K562 (cell line): ENCODE data around the gene ABCD3. TPM values are rescaled to one million over a fixed set of nuclear protein-coding genes. Genes with fewer than 3 reads are reported as not detected.

ENCODE experiments used
- ATAC-seq: fragments of 200-7000 bp; cut with Tn5 transposase; 3 replicates; pipeline ENCODE4 v1.9.1; 2020; ENCODE audit warnings: moderate library complexity
- BruUV-seq: library from RNA; stranded (reverse); fragments of 400-500 nt; replicated peaks from 2 replicates; lab custom pipeline; 2021; lab: Mats Ljungman, UMichigan
- CTCF ChIA-PET: fragments of 300-600 bp; formaldehyde crosslinking; extraction: SDS; loops from one replicate; lab custom pipeline; 2021; ENCODE audit warnings: low intra/inter-chr PET ratio; lab: Yijun Ruan, JAX
- POLR2A ChIA-PET: fragments of 300-600, 350-650 bp; sonication (Branson Sonifier 250); formaldehyde crosslinking; extraction: SDS; loops from one replicate; lab custom pipeline; 2021; ENCODE audit warnings: antibody characterized with exemption, inconsistent platforms; lab: Yijun Ruan, JAX
- DNase-seq, 4 experiments: peaks; one replicate each; pipeline versions ENCODE4 v3.0.0 to v3.0.0-alpha.2; 2011 to 2018; ENCODE audit warnings: low spot score in 3 of 4, mixed read lengths in 3 of 4; ENCODE audit errors: extremely low read depth in 1 of 4
- FAIRE-seq: peaks from 2 replicates; lab custom pipeline; 2011; peaks lifted over from hg19 to GRCh38; lab: Jason Lieb, UNC
- H2AFZ ChIP-seq: 2 replicates; pipeline ENCODE4 v1.6.0; 2011; ENCODE audit warnings: low read depth, low read length, control low read depth, inconsistent platforms
- H3K27ac ChIP-seq: fragments of 200-600 bp; 3 replicates; pipeline ENCODE4 v1.8.0; 2011; ENCODE audit warnings: low read depth, mild to moderate bottlenecking, control low read depth, inconsistent platforms, low read length, moderate library complexity, mixed read lengths; ENCODE audit errors: extremely low read depth
- H3K27me3 ChIP-seq, 2 experiments: fragments of 300-600 bp in 1 of 2; 2 replicates in 1 of 2; 3 replicates in 1 of 2; pipeline versions ENCODE4 v1.6.0 to v1.8.0; 2011; ENCODE audit warnings: inconsistent platforms in 2 of 2, low read length in 2 of 2, mild to moderate bottlenecking in 1 of 2, mixed read lengths in 1 of 2, moderate library complexity in 1 of 2; ENCODE audit not compliant: control insufficient read depth in 2 of 2, insufficient read depth in 2 of 2
- H3K36me3 ChIP-seq: fragments of 300-600 bp; 3 replicates; pipeline ENCODE4 v1.8.0; 2011; ENCODE audit warnings: mild to moderate bottlenecking, low read length, inconsistent platforms; ENCODE audit not compliant: control insufficient read depth, insufficient read depth
- H3K4me1 ChIP-seq, 2 experiments: fragments of 200-600 bp in 1 of 2; replicated peaks in 1 of 2; 2 replicates in 1 of 2; 3 replicates in 1 of 2; pipeline versions ENCODE4 v1.5.1 to v1.8.0; 2011; ENCODE audit warnings: inconsistent platforms in 2 of 2, low read length in 2 of 2, mild to moderate bottlenecking in 1 of 2, mixed read lengths in 1 of 2, moderate library complexity in 1 of 2; ENCODE audit not compliant: control insufficient read depth in 2 of 2, insufficient read depth in 2 of 2
- H3K4me2 ChIP-seq: 2 replicates; pipeline ENCODE4 v1.6.1; 2011; ENCODE audit warnings: low read length, control low read depth, inconsistent platforms, mixed read lengths; ENCODE audit not compliant: insufficient read depth
- H3K4me3 ChIP-seq: fragments of 200-600 bp; sonication (generic), shearing (Covaris generic); 2 replicates; pipeline ENCODE4 v1.5.1; 2016; ENCODE audit warnings: control low read depth, inconsistent platforms
- H3K79me2 ChIP-seq: fragments of 200-600 bp; 3 replicates; pipeline ENCODE4 v1.8.0; 2011; ENCODE audit warnings: low read length, inconsistent platforms; ENCODE audit not compliant: control insufficient read depth, insufficient read depth
- H3K9ac ChIP-seq, 2 experiments: 2 replicates each; pipeline versions ENCODE4 v1.6.0 to v1.6.1; 2011; ENCODE audit warnings: low read depth in 2 of 2, low read length in 2 of 2, control low read depth in 1 of 2, inconsistent platforms in 1 of 2, mild to moderate bottlenecking in 1 of 2, mixed read lengths in 1 of 2; ENCODE audit not compliant: insufficient read depth in 1 of 2
- H3K9me1 ChIP-seq: one replicate; pipeline ENCODE4 v1.6.0; 2011; ENCODE audit warnings: inconsistent platforms, mild to moderate bottlenecking, low read length, moderate library complexity; ENCODE audit not compliant: control insufficient read depth, insufficient read depth
- H3K9me3 ChIP-seq: replicated peaks from 2 replicates; pipeline ENCODE4 v1.5.1; 2011; ENCODE audit warnings: low read depth, low read length, inconsistent platforms; ENCODE audit not compliant: control insufficient read depth, insufficient read depth
- H4K20me1 ChIP-seq: replicated peaks from 2 replicates; pipeline ENCODE4 v1.6.1; 2011; ENCODE audit warnings: low read length, inconsistent platforms, mixed read lengths; ENCODE audit not compliant: control insufficient read depth, insufficient read depth
- CSDE1 ChIP-seq, 2 experiments: fragments of 450-650 bp; IDR thresholded peaks; 2 replicates each; pipeline ENCODE4 v1.6.1; 2016; ENCODE audit warnings: mild to moderate bottlenecking in 1 of 2
- CTCF ChIP-seq, 3 experiments: IDR thresholded peaks in 2 of 3; conservative IDR thresholded peaks in 1 of 3; 2 replicates each; pipeline ENCODE4 v1.5.1; 2011 to 2012; ENCODE audit warnings: low read length in 3 of 3, mild to moderate bottlenecking in 3 of 3, control low read depth in 2 of 3, improper control_type of control experiment in 1 of 3, inconsistent platforms in 1 of 3, low read depth in 1 of 3, mixed read lengths in 1 of 3, moderate library complexity in 1 of 3; ENCODE audit not compliant: insufficient read depth in 2 of 3
- ESRRB ChIP-seq: fragments of 250-450 bp; sonication (Bioruptor Pico); IDR thresholded peaks from 2 replicates; pipeline ENCODE4 v1.5.0; 2020; ENCODE audit warnings: mild to moderate bottlenecking, moderate library complexity, borderline replicate concordance
- HOXB6 ChIP-seq: fragments of 250-450 bp; sonication (Bioruptor Pico); IDR thresholded peaks from 2 replicates; pipeline ENCODE4 v1.5.1; 2022; ENCODE audit warnings: mild to moderate bottlenecking, borderline replicate concordance
- SMC3 ChIP-seq: conservative IDR thresholded peaks from 2 replicates; pipeline ENCODE4 v1.6.1; 2011; ENCODE audit warnings: low read depth, low read length, improper control_type of control experiment; ENCODE audit not compliant: insufficient read depth
- SRF ChIP-seq, 2 experiments: fragments of 250-450, 450-650 bp in 1 of 2; sonication (Bioruptor Pico) in 1 of 2; sonication (generic) in 1 of 2; formaldehyde crosslinking; IDR thresholded peaks; 2 replicates each; pipeline versions ENCODE4 v1.5.0 to v1.5.1; 2020 to 2022; ENCODE audit warnings: mild to moderate bottlenecking in 1 of 2, missing genetic modification reagents in 1 of 2
- ZBTB8A ChIP-seq: fragments of 450-650 bp; IDR thresholded peaks from 2 replicates; pipeline ENCODE4 v1.6.1; 2018; ENCODE audit warnings: mild to moderate bottlenecking, moderate library complexity; ENCODE audit not compliant: partially characterized antibody
- ZNF263 ChIP-seq: sonication (generic); formaldehyde crosslinking; IDR thresholded peaks from 2 replicates; pipeline ENCODE4 v1.8.0; 2022; ENCODE audit warnings: mild to moderate bottlenecking, missing genetic modification reagents, borderline replicate concordance
- ZNF347 ChIP-seq: fragments of 450-650 bp; formaldehyde crosslinking; IDR thresholded peaks from 2 replicates; pipeline ENCODE4 v1.4.0; 2020; ENCODE audit warnings: low read depth, mild to moderate bottlenecking, moderate library complexity
- WGBS: fragments of 100-300 bp; shearing (Covaris generic); methylation state at CpG from one replicate; pipeline ENCODE4 v1.1.6; 2016; ENCODE audit warnings: low coverage, mixed read lengths; ENCODE audit not compliant: insufficient coverage; ENCODE audit errors: missing lambda C conversion rate; 5-methylcytosine and 5-hydroxymethylcytosine counted together
- in situ Hi-C: fragments of 300-500 bp; cut with MboI; formaldehyde crosslinking; loops from 4 replicates; pipeline ENCODE4 v1.15.0; 2018; ENCODE audit warnings: inconsistent platforms, mixed read lengths
- intact Hi-C: fragments of 100-400 bp; cut with micrococcal nuclease; formaldehyde crosslinking; loops from 2 replicates; pipeline ENCODE4 v1.14.2; 2022
- polyA plus RNA-seq, 8 experiments: library from polyadenylated mRNA; depleted of rRNA in 4 of 8; stranded (reverse) in 5 of 8; unstranded in 3 of 8; fragments of >200 nt; fragmentation: Nextera tagmentation in 2 of 8; fragmentation: Illumina TruSeq in 1 of 8; extraction: Ambion mirVana in 2 of 8; extraction: Trizol in 1 of 8; gene quantifications; 2 replicates each; pipeline versions ENCODE4 v1.2.1 to v1.2.3, GENCODE V29; 2011 to 2014; ENCODE audit warnings: inconsistent platforms in 1 of 8, missing spikeins in 1 of 8
- total RNA-seq, 7 experiments: library from RNA; depleted of rRNA in 6 of 7; stranded (reverse); fragments of >200 nt in 6 of 7; fragmentation: Illumina TruSeq in 2 of 7; extraction: Trizol in 2 of 7; gene quantifications; 2 replicates each; pipeline versions ENCODE4 v1.2.1 to v1.2.3, GENCODE V29; 2011 to 2021; ENCODE audit warnings: low replicate concordance in 1 of 7
- TF ChIP-seq, protein P1 (sequence below): fragments of 450-650 bp; IDR thresholded peaks from 2 replicates; pipeline ENCODE4 v1.6.1; 2016; ENCODE audit warnings: borderline replicate concordance

ABCD3 gene
- total and polyA plus RNA-seq, 9 of the 15 experiments (the other 6 are each of a cell fraction or from before 2014, with no cell fraction given): 11.0 to 30.7 (median 15.5) TPM

- Histone ChIP-seq H4K20me1 (no peaks in the 10 kb centered on the region), H3K27me3 (no peaks in the 10 kb centered on the region), H3K4me3 (no peak overlapping the region)
- TF ChIP-seq ZNF263 (CRISPR knock-in tag) (no peak), ZNF347 (no peak), CSDE1 (IDR thresholded peaks at IDR 0.05) (no peak), SRF (CRISPR knock-in tag; IDR thresholded peaks at IDR 0.05) (no peak)
- TF ChIP-seq, all 486 proteins: peak for 0
- Histone ChIP-seq H3K36me3 (no peaks in the 10 kb centered on the region), H3K9me3 (no peaks in the 10 kb centered on the region), H3K4me2 (no peak overlapping the region), H3K4me1 (no peaks in the 10 kb centered on the region), H3K79me2 (no peaks in the 10 kb centered on the region), H2AFZ (no peak overlapping the region), H3K9me1 (no peaks in the 10 kb centered on the region), H3K9ac (no peak overlapping the region), H3K27ac (no peak overlapping the region)
- no TSS peak for BruUV-seq
- no peak for FAIRE-seq
- ChIA-PET CTCF (interaction anchor here (0.6 kb wide), 1 partner anchor 293 kb away, joined by 3 read pairs; no protein-coding TSS in a partner anchor), POLR2A (interaction anchor here (1.4 kb wide), 1 partner anchor 9 kb away, joined by 4 read pairs; no protein-coding TSS in a partner anchor)
- ATAC-seq: no peak
- DNase-seq: no peak
- in situ Hi-C loops: no loop called here
- WGBS: 91% methylated on average over 2 of the region's 2 CpGs
- intact Hi-C loops: loop anchor here (10.0 kb wide), 1 partner anchor 532 kb away; no protein-coding TSS in a partner anchor
Observed at GRCh38 chr1:94512816-94513215, 94.6 kb downstream of the ABCD3 start.

GRCh38 chr1:94514095-94514727, 96.0 kb downstream of the ABCD3 start:
- no peaks in the 10 kb centered on the region for H3K9me3 ChIP-seq
- no peaks in the 10 kb centered on the region for H3K9me1 ChIP-seq
- no peak overlapping the region for H3K9ac ChIP-seq
- no peaks in the 10 kb centered on the region for H4K20me1 ChIP-seq
- DNase-seq (peak in 2 of 4 experiments; percentile 25 to 54), ATAC-seq (peak; percentile 88), FAIRE-seq (peak; percentile 85)
- no peaks in the 10 kb centered on the region for H3K79me2 ChIP-seq
- no TSS peak for BruUV-seq
- H2AFZ ChIP-seq: no peak overlapping the region
- WGBS: 76% methylated on average over 2 of the region's 2 CpGs
- H3K4me3 ChIP-seq: no peak overlapping the region
- no peak overlapping the region for H3K27ac ChIP-seq
- in situ Hi-C loops: no loop called here
- intact Hi-C loops: loop anchor here (2.0 to 10.0 kb wide), 2 partner anchors 289 to 531 kb away; no protein-coding TSS in a partner anchor
- no peaks in the 10 kb centered on the region for H3K27me3 ChIP-seq
- no peak overlapping the region for H3K4me2 ChIP-seq
- POLR2A ChIA-PET: interaction anchor here (1.4 kb wide), 1 partner anchor 8 kb away, joined by 4 read pairs; no protein-coding TSS in a partner anchor
- CTCF ChIA-PET: interaction anchor here (0.6 to 1.4 kb wide), 6 partner anchors 18 to 529 kb away, joined by 3 to 11 read pairs (median 4); no protein-coding TSS in a partner anchor
- no peaks in the 10 kb centered on the region for H3K4me1 ChIP-seq
- no peaks in the 10 kb centered on the region for H3K36me3 ChIP-seq
- TF ChIP-seq, protein P1, sequence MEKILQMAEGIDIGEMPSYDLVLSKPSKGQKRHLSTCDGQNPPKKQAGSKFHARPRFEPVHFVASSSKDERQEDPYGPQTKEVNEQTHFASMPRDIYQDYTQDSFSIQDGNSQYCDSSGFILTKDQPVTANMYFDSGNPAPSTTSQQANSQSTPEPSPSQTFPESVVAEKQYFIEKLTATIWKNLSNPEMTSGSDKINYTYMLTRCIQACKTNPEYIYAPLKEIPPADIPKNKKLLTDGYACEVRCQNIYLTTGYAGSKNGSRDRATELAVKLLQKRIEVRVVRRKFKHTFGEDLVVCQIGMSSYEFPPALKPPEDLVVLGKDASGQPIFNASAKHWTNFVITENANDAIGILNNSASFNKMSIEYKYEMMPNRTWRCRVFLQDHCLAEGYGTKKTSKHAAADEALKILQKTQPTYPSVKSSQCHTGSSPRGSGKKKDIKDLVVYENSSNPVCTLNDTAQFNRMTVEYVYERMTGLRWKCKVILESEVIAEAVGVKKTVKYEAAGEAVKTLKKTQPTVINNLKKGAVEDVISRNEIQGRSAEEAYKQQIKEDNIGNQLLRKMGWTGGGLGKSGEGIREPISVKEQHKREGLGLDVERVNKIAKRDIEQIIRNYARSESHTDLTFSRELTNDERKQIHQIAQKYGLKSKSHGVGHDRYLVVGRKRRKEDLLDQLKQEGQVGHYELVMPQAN: no peak
- TF ChIP-seq ESRRB (CRISPR knock-in tag) (no peak), ZBTB8A (no peak), SMC3 (0 out of 2 replicates have a peak, but pooled peaks have one; percentile 30), HOXB6 (CRISPR knock-in tag) (no peak), CTCF (IDR thresholded peaks at IDR 0.05 in 2 of 3, conservative IDR thresholded peaks at IDR 0.05 in 1 of 3; ENCODE audit: insufficient read depth in 2 of 3, low read depth in 1 of 3, low read length in 3 of 3) (peak; percentile 64 to 71 (median 65))
